CD4-positive, alpha-beta T cell (primary cell): ENCODE data around the gene EFTUD2. TPM values are rescaled to one million over a fixed set of nuclear protein-coding genes. Genes with fewer than 3 reads are reported as not detected.

Experiments
- ATAC-seq: fragments of 200-7000 bp; cut with Tn5 transposase; one replicate; pipeline ENCODE4 v1.10.0; 2022; ENCODE audit warnings: mild to moderate bottlenecking; ENCODE audit not compliant: poor library complexity
- CTCF ChIA-PET: fragments of 350-600 bp; sonication (Branson Sonifier 250); formaldehyde crosslinking; loops from one replicate; lab custom pipeline; 2021; ENCODE audit warnings: antibody characterized with exemption, inconsistent platforms; lab: Charles Lee
- POLR2A ChIA-PET: fragments of 350-600 bp; sonication (Branson Sonifier 250); formaldehyde crosslinking; loops from one replicate; lab custom pipeline; 2021; ENCODE audit warnings: antibody characterized with exemption, inconsistent platforms; lab: Charles Lee
- DNase-seq, 14 experiments: peaks; one replicate each; pipeline ENCODE4 v3.0.0-alpha.2; 2013 to 2020; ENCODE audit warnings: mixed read lengths in 2 of 14
- H3K27ac ChIP-seq, 2 donors: one replicate each; pipeline versions ENCODE4 v1.5.1 to v1.7.0; 2013; ENCODE audit warnings: low read length in 2 of 2, low read depth in 1 of 2, mild to moderate bottlenecking in 1 of 2
- H3K27me3 ChIP-seq, 2 experiments: 1 replicate in 1 of 2; 2 replicates in 1 of 2; pipeline versions ENCODE4 v1.6.1 to v1.7.0; 2013; ENCODE audit warnings: low read length in 2 of 2, control low read depth in 1 of 2, mild to moderate bottlenecking in 1 of 2, moderate library complexity in 1 of 2; ENCODE audit not compliant: insufficient read depth in 2 of 2, control insufficient read depth in 1 of 2
- H3K36me3 ChIP-seq: one replicate; pipeline ENCODE4 v1.6.1; 2013; ENCODE audit warnings: low read length, control low read depth; ENCODE audit not compliant: insufficient read depth
- H3K4me1 ChIP-seq: one replicate; pipeline ENCODE4 v1.6.1; 2013; ENCODE audit warnings: low read length, control low read depth; ENCODE audit not compliant: insufficient read depth
- H3K4me3 ChIP-seq: one replicate; pipeline ENCODE4 v1.5.1; 2013; ENCODE audit warnings: mild to moderate bottlenecking, low read length, moderate library complexity
- H3K9me3 ChIP-seq, 2 experiments: 1 replicate in 1 of 2; 2 replicates in 1 of 2; pipeline versions ENCODE4 v1.6.1 to v1.7.0; 2013; ENCODE audit warnings: low read length in 2 of 2, mild to moderate bottlenecking in 2 of 2, control low read depth in 1 of 2, moderate library complexity in 1 of 2; ENCODE audit not compliant: control insufficient read depth in 1 of 2, insufficient read depth in 1 of 2
- H3K27ac Mint-ChIP-seq: one replicate; pipeline ENCODE4 v1.8.0; 2020; ENCODE audit warnings: mixed read lengths
- H3K27me3 Mint-ChIP-seq: one replicate; pipeline ENCODE4 v1.8.0; 2021; ENCODE audit warnings: mixed read lengths
- H3K36me3 Mint-ChIP-seq: one replicate; pipeline ENCODE4 v1.8.0; 2021; ENCODE audit warnings: low read depth, mixed read lengths
- H3K4me1 Mint-ChIP-seq: one replicate; pipeline ENCODE4 v1.8.0; 2021; ENCODE audit warnings: low read depth, mixed read lengths
- H3K4me3 Mint-ChIP-seq: one replicate; pipeline ENCODE4 v1.8.0; 2020; ENCODE audit warnings: mild to moderate bottlenecking, mixed read lengths
- H3K9me3 Mint-ChIP-seq: one replicate; pipeline ENCODE4 v1.8.0; 2020; ENCODE audit warnings: mixed read lengths
- intact Hi-C, 2 experiments: fragments of 100-400 bp; cut with DNase I in 1 of 2; cut with micrococcal nuclease in 1 of 2; formaldehyde crosslinking; loops; one replicate each; pipeline versions ENCODE4 v1.15.1 to v1.9.0; 2023 to 2025; cut with DNase I, micrococcal nuclease
- total RNA-seq, 174 experiments: library from RNA in 2 of 174; stranded (reverse) in 2 of 174; gene quantifications; one replicate each; pipeline ENCODE4 v1.2.3 and lab custom pipeline; 2021 to 2026
- TF ChIP-seq, protein P1 (sequence below): fragments of 200-600 bp; IDR thresholded peaks from one replicate; pipeline ENCODE4 v1.8.0; 2022; ENCODE audit warnings: antibody characterized with exemption, mild to moderate bottlenecking

The EFTUD2 gene
- total RNA-seq, 2 experiments from 2014 or later = 105 to 112 TPM

DNA sequence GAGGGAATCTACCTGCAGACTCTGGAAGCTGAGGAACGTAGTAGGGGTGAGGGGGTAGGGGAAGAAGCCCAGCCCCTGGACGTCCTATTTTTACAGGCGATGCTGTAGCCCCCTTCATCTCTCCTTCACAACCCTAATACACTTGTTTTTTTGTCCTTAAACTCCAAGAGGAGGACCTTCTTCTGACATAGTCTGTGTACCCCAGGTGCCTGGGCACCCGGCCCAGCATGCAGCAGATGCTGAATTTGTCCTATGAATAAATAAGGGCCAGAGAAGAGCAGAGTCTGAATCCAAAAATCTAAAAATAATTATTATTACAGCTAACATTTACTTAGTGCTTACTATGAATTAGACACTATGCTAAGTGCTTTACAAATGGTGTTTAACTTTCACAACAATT is 43.2 kb upstream of the EFTUD2 start:
- Mint-ChIP-seq H3K4me1 (no peaks in the 10 kb centered on the region), H3K9me3 (peaks cover 2% of the 10 kb centered on the region), H3K4me3 (no peak overlapping the region), H3K36me3 (no peaks in the 10 kb centered on the region), H3K27me3 (no peaks in the 10 kb centered on the region), H3K27ac (no peak overlapping the region)
- CTCF ChIA-PET = no interaction called here
- intact Hi-C loops = no loop called here
- DNase-seq (no peak), ATAC-seq (no peak)
- Histone ChIP-seq H3K27me3 (peaks cover 0 to 5% of the 10 kb centered on the region in 2 experiments), H3K27ac (no peak overlapping the region), H3K4me3 (no peak overlapping the region), H3K36me3 (no peaks in the 10 kb centered on the region), H3K9me3 (no peaks in the 10 kb centered on the region), H3K4me1 (peaks cover 13% of the 10 kb centered on the region)
- TF ChIP-seq, protein P1, sequence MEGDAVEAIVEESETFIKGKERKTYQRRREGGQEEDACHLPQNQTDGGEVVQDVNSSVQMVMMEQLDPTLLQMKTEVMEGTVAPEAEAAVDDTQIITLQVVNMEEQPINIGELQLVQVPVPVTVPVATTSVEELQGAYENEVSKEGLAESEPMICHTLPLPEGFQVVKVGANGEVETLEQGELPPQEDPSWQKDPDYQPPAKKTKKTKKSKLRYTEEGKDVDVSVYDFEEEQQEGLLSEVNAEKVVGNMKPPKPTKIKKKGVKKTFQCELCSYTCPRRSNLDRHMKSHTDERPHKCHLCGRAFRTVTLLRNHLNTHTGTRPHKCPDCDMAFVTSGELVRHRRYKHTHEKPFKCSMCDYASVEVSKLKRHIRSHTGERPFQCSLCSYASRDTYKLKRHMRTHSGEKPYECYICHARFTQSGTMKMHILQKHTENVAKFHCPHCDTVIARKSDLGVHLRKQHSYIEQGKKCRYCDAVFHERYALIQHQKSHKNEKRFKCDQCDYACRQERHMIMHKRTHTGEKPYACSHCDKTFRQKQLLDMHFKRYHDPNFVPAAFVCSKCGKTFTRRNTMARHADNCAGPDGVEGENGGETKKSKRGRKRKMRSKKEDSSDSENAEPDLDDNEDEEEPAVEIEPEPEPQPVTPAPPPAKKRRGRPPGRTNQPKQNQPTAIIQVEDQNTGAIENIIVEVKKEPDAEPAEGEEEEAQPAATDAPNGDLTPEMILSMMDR = no peak
- POLR2A ChIA-PET = no interaction called here

DNA sequence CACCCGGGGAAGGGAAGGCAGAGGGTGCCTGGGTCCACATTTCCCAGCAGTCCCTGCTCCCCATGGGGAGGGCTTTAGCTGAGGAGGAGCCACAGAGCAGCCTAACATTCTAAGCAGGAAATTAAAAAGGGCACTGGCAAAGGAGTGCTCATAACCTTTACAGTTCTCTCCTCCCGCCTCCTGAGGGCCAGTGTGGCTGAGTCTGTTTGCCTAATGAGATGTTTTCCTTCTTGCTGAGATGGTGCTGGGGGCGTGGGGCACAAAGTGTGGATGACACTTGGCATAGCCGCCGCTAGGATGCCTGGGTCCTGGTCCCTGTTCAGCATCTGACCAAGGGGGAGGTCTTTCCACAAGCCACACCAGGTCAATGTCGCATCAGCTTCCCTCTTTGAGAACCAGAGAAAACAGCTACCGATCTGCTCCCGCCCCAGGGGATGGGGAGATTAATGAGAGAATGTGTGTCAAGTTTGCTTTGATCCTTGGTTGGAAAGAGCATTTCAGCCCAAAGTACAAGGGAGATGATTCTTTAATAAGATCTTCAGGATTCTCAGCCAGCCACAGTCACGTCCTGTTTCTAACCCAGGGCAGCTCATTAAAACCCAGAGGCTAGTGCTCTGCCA is 42.6 kb upstream of the EFTUD2 start:
- Histone ChIP-seq H3K9me3 (no peaks in the 10 kb centered on the region), H3K4me1 (peaks cover 6% of the 10 kb centered on the region), H3K27me3 (no peaks in the 10 kb centered on the region), H3K4me3 (no peak overlapping the region), H3K36me3 (no peaks in the 10 kb centered on the region), H3K27ac (no peak overlapping the region)
- Mint-ChIP-seq H3K4me1 (no peaks in the 10 kb centered on the region), H3K27ac (no peak overlapping the region), H3K4me3 (no peak overlapping the region), H3K27me3 (no peaks in the 10 kb centered on the region), H3K9me3 (peaks cover 2% of the 10 kb centered on the region), H3K36me3 (no peaks in the 10 kb centered on the region)
- ATAC-seq = no peak
- peak in 1 of 14 experiments; percentile 9 for DNase-seq
- ChIA-PET POLR2A (no interaction called here), CTCF (interaction anchor here (0.7 kb wide), 1 partner anchor 29 kb away, joined by 3 read pairs; no protein-coding TSS in a partner anchor)
- TF ChIP-seq, protein P1 = no peak
- intact Hi-C loops = no loop called here

DNA sequence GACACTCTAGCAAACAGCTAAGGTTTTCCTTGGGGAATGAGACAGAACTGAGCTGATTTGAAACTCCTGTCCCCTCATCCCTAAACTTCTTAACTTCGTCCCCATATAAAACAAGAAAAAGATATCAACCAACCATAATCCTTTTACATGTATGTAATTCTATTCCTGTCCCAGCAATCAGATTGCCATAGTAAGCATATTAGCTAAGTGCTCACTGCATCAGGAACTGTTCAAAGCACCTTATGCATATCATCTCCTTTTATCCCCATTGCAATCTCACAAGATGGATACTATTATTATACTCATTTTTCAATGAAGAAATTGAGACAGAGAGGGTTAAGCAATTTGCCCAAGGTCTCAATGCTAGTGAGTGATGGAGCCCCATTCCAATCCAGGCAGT is 41.5 kb upstream of the EFTUD2 start:
- Mint-ChIP-seq H3K4me3 (no peak overlapping the region), H3K36me3 (no peaks in the 10 kb centered on the region), H3K4me1 (no peaks in the 10 kb centered on the region), H3K27ac (no peak overlapping the region), H3K27me3 (no peaks in the 10 kb centered on the region), H3K9me3 (peaks cover 2% of the 10 kb centered on the region)
- no peak for ATAC-seq
- ChIA-PET POLR2A (no interaction called here), CTCF (no interaction called here)
- Histone ChIP-seq H3K36me3 (no peaks in the 10 kb centered on the region), H3K9me3 (no peaks in the 10 kb centered on the region), H3K27me3 (no peaks in the 10 kb centered on the region), H3K27ac (no peak overlapping the region), H3K4me3 (no peak overlapping the region), H3K4me1 (peaks cover 3% of the 10 kb centered on the region)
- intact Hi-C loops = no loop called here
- DNase-seq = no peak
- TF ChIP-seq, protein P1 = no peak
